ENCODE results near the gene GRPEL2.

GRPEL2 gene

GRCh38 chr5:149379818-149380374 lies 34.6 kb downstream of the GRPEL2 start:
- H3K4me3 ChIP-seq (ENCODE audit: low read length) = no peak overlapping the region
- no peak for TF ChIP-seq CTCF (conservative IDR thresholded peaks at IDR 0.05; ENCODE audit: low read depth, low read length)
- no peak for DNase-seq (ENCODE audit: low read depth)

GRCh38 chr5:149380466-149381121 lies 35.3 kb downstream of the GRPEL2 start:
- TF ChIP-seq CTCF (conservative IDR thresholded peaks at IDR 0.05; ENCODE audit: low read depth, low read length) = no peak
- H3K4me3 ChIP-seq (ENCODE audit: low read length) = no peak overlapping the region
- no peak for DNase-seq (ENCODE audit: low read depth)

- no peak for TF ChIP-seq CTCF (conservative IDR thresholded peaks at IDR 0.05; ENCODE audit: low read depth, low read length)
- no peak for DNase-seq (ENCODE audit: low read depth)
- H3K4me3 ChIP-seq (ENCODE audit: low read length) = no peak overlapping the region
Measured at GRCh38 chr5:149381261-149381985, 36.1 kb downstream of the GRPEL2 start.

GRCh38 chr5:149381986-149382338 lies 36.7 kb downstream of the GRPEL2 start:
- no peak overlapping the region for H3K4me3 ChIP-seq (ENCODE audit: low read length)
- no peak for DNase-seq (ENCODE audit: low read depth)
- TF ChIP-seq CTCF (conservative IDR thresholded peaks at IDR 0.05; ENCODE audit: low read depth, low read length) = peak; percentile 96

GRCh38 chr5:149382517-149383220 lies 37.4 kb downstream of the GRPEL2 start:
- no peak for TF ChIP-seq CTCF (conservative IDR thresholded peaks at IDR 0.05; ENCODE audit: low read depth, low read length)
- DNase-seq (ENCODE audit: low read depth) = no peak
- no peak overlapping the region for H3K4me3 ChIP-seq (ENCODE audit: low read length)

GRCh38 chr5:149383399-149383798 lies 38.1 kb downstream of the GRPEL2 start:
- no peak for DNase-seq (ENCODE audit: low read depth)
- no peak overlapping the region for H3K4me3 ChIP-seq (ENCODE audit: low read length)
- no peak for TF ChIP-seq CTCF (conservative IDR thresholded peaks at IDR 0.05; ENCODE audit: low read depth, low read length)
